OCI-LY1 (cell line): ENCODE measurements around the gene RNF40.

ENCODE experiments used
- H2AFZ ChIP-seq: fragments of 200-600 bp; sonication (generic), shearing (Covaris generic); 2 replicates; pipeline ENCODE4 v1.6.0; 2014; ENCODE audit warnings: antibody characterized with exemption, mild to moderate bottlenecking, low read length
- H3F3A ChIP-seq: fragments of 200-600 bp; sonication (generic), shearing (Covaris generic); 2 replicates; pipeline ENCODE4 v1.6.0; 2014; ENCODE audit warnings: mild to moderate bottlenecking, antibody characterized with exemption, low read length, moderate library complexity; ENCODE audit not compliant: insufficient read depth
- H3K27ac ChIP-seq: fragments of 200-600 bp; sonication (generic); 2 replicates; pipeline ENCODE4 v1.5.1; 2014; ENCODE audit warnings: low read length, mixed run types, mild to moderate bottlenecking, low read depth; ENCODE audit not compliant: poor library complexity, severe bottlenecking
- H3K27me3 ChIP-seq: fragments of 200-600 bp; sonication (generic); 2 replicates; pipeline ENCODE4 v1.6.0; 2014; ENCODE audit warnings: antibody characterized with exemption, mild to moderate bottlenecking, low read length, moderate library complexity; ENCODE audit not compliant: insufficient read depth
- H3K36me3 ChIP-seq: fragments of 200-600 bp; sonication (generic); 2 replicates; pipeline ENCODE4 v1.6.1; 2014; ENCODE audit warnings: mild to moderate bottlenecking, antibody characterized with exemption, low read length, moderate library complexity, mixed read lengths; ENCODE audit not compliant: insufficient read depth
- H3K4me1 ChIP-seq: fragments of 200-600 bp; sonication (generic); 2 replicates; pipeline ENCODE4 v1.5.1; 2014; ENCODE audit warnings: mild to moderate bottlenecking, low read length, moderate library complexity; ENCODE audit not compliant: insufficient read depth, severe bottlenecking
- H3K4me2 ChIP-seq: fragments of 200-600 bp; sonication (generic), shearing (Covaris generic); 2 replicates; pipeline ENCODE4 v1.6.1; 2014; ENCODE audit warnings: low read length
- H3K4me3 ChIP-seq: fragments of 200-600 bp; sonication (generic); 2 replicates; pipeline ENCODE4 v1.5.1; 2014; ENCODE audit warnings: low read length, low read depth, mild to moderate bottlenecking, mixed read lengths; ENCODE audit not compliant: poor library complexity, severe bottlenecking
- H3K79me2 ChIP-seq: fragments of 200-600 bp; shearing (Covaris generic); 2 replicates; pipeline ENCODE4 v1.6.1; 2016; ENCODE audit warnings: mixed run types, low read length, mixed read lengths; ENCODE audit not compliant: insufficient read depth
- H3K9ac ChIP-seq: fragments of 200-600 bp; sonication (generic), shearing (Covaris generic); 2 replicates; pipeline ENCODE4 v1.6.1; 2014; ENCODE audit warnings: mild to moderate bottlenecking, low read length, mixed read lengths
- H3K9me2 ChIP-seq: fragments of 200-600 bp; sonication (generic), shearing (Covaris generic); 2 replicates; pipeline ENCODE4 v1.6.1; 2014; ENCODE audit warnings: low read depth, mild to moderate bottlenecking, low read length, mixed read lengths
- H3K9me3 ChIP-seq: fragments of 200-600 bp; shearing (Covaris generic); 2 replicates; pipeline ENCODE4 v1.6.1; 2014; ENCODE audit warnings: low read length, mixed read lengths
- H4K20me1 ChIP-seq: fragments of 200-600 bp; sonication (generic), shearing (Covaris generic); 2 replicates; pipeline ENCODE4 v1.6.0; 2016; ENCODE audit warnings: mild to moderate bottlenecking, low read length; ENCODE audit not compliant: insufficient read depth
- CTCF ChIP-seq: fragments of 200-600 bp; sonication (generic), shearing (Covaris generic); IDR thresholded peaks from 2 replicates; pipeline ENCODE4 v1.5.1; 2017; ENCODE audit warnings: mild to moderate bottlenecking, antibody characterized with exemption, low read length, moderate library complexity, mixed read lengths
- EZH2 ChIP-seq: fragments of 200-600 bp; sonication (generic), shearing (Covaris generic); IDR thresholded peaks from 2 replicates; pipeline ENCODE4 v1.8.0; 2017; ENCODE audit warnings: borderline replicate concordance, mixed run types, mild to moderate bottlenecking, antibody characterized with exemption, low read length, moderate library complexity, mixed read lengths

Gene RNF40

GRCh38 chr16:30794634-30795033 lies 32.5 kb downstream of the RNF40 start:
- Histone ChIP-seq H3K79me2 (no peaks in the 10 kb centered on the region), H3K27ac (no peak overlapping the region), H3F3A (no peaks in the 10 kb centered on the region), H3K4me1 (no peaks in the 10 kb centered on the region), H2AFZ (no peak overlapping the region), H3K9me3 (no peaks in the 10 kb centered on the region), H3K4me2 (no peak overlapping the region), H3K9ac (no peak overlapping the region), H3K27me3 (peaks cover 11% of the 10 kb centered on the region; the same call in 1 of the 2 replicates), H3K36me3 (no peaks in the 10 kb centered on the region), H3K4me3 (no peak overlapping the region), H4K20me1 (no peaks in the 10 kb centered on the region), H3K9me2 (no peaks in the 10 kb centered on the region)
- TF ChIP-seq EZH2 (no peak), CTCF (no peak)

GRCh38 chr16:30797670-30798309 lies 35.7 kb downstream of the RNF40 start:
- Histone ChIP-seq H3F3A (no peaks in the 10 kb centered on the region), H3K9me2 (no peaks in the 10 kb centered on the region), H3K36me3 (no peaks in the 10 kb centered on the region), H3K9me3 (no peaks in the 10 kb centered on the region), H3K9ac (no peak overlapping the region), H3K4me2 (no peak overlapping the region), H4K20me1 (no peaks in the 10 kb centered on the region), H3K79me2 (no peaks in the 10 kb centered on the region), H3K27ac (no peak overlapping the region), H3K27me3 (peaks cover 8% of the 10 kb centered on the region), H2AFZ (no peak overlapping the region), H3K4me3 (no peak overlapping the region), H3K4me1 (no peaks in the 10 kb centered on the region)
- TF ChIP-seq EZH2 (no peak), CTCF (peak; percentile 26)

- Histone ChIP-seq H3K27ac (no peak overlapping the region), H3K4me1 (peaks cover 8% of the 10 kb centered on the region), H3K27me3 (no peaks in the 10 kb centered on the region; the same call in 1 of the 2 replicates), H3K9me2 (no peaks in the 10 kb centered on the region), H3K79me2 (no peaks in the 10 kb centered on the region), H2AFZ (no peak overlapping the region), H3K4me2 (no peak overlapping the region), H3K9ac (no peak overlapping the region), H3K36me3 (no peaks in the 10 kb centered on the region), H4K20me1 (no peaks in the 10 kb centered on the region), H3K4me3 (no peak overlapping the region), H3F3A (no peaks in the 10 kb centered on the region), H3K9me3 (no peaks in the 10 kb centered on the region)
- TF ChIP-seq CTCF (no peak), EZH2 (no peak)
Observed at GRCh38 chr16:30802936-30803335, 40.8 kb downstream of the RNF40 start.
